Amygdala (tissue), 56 donors: Measurements from ENCODE around the gene NECTIN3.

Experiments used
- DNase-seq, 56 donors: peaks; one replicate each; lab custom pipeline; 2025; lab: John Stamatoyannopoulos, UW

The NECTIN3 gene

DNA sequence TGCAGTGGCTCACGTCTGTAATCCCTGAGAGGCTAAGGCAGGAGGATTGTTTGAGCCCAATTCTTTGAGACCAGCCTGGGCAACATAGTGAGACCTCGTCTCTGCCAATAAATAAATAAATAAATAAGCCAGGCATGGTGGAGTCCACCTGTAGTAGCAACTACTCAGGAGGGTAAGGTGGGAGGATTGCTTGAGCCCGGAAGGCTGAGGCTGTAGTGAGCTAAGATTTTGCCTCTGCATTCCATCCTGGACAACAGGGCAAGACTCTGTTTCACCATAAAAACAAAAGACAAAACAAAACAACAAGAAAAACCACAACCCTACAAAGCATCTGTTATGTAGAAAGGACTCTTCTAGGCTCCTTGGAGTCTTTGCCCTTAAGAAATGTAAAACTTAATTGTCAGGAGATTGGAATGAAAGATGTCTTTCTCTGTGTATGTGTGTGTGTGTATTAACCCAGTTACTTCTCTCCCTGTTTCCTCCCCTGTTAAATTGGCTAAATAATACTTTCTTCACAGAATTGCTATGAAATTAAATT is 9.5 kb downstream of the NECTIN3 start:
- DNase-seq, result no peak

DNA sequence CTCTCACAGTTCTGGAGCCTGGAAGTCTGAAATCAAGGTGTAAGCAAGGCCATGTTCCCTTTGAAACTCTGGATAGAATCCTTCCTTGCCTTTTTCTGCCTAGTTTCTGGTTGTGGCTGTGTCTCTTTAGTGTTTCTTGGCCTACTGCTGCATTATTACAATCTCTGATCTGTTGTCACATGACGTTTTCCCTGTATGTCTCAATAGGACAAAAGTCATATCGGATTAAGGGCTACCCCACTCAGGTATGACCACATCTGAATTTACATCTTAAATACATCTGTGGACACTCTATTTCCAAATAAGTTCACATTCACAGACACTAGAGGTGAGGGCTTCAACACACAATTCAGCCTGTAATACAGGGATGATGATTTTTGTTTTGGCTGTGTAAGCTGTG is 13.3 kb downstream of the NECTIN3 start:
- DNase-seq, result no peak

DNA sequence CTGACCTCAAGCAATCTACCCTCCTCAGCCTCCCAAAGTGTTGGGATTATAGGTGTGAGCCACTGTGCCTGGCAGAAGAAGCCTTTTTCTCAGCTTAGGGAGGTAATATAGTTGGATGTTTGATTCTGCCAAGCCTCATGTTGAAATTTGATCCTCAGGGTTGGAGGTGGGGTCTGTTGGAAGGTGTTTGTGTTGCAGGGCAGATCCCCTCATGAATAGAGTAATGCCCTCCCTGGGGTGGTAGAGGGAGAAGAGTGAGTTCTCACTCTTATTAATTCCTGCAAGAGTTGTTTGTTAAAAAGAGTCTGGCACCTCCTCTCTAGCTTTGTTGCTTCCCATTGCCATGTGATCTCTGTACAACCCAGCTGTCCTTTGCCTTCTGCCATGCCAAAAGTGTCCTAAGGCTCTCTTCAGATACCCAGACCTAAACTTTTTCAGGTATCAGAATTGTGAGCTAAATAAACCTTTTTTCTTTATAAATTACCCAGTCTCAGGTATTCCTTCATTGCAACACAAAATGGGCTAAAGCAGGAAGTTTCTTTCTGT is 16.4 kb downstream of the NECTIN3 start:
- DNase-seq, result no peak

DNA sequence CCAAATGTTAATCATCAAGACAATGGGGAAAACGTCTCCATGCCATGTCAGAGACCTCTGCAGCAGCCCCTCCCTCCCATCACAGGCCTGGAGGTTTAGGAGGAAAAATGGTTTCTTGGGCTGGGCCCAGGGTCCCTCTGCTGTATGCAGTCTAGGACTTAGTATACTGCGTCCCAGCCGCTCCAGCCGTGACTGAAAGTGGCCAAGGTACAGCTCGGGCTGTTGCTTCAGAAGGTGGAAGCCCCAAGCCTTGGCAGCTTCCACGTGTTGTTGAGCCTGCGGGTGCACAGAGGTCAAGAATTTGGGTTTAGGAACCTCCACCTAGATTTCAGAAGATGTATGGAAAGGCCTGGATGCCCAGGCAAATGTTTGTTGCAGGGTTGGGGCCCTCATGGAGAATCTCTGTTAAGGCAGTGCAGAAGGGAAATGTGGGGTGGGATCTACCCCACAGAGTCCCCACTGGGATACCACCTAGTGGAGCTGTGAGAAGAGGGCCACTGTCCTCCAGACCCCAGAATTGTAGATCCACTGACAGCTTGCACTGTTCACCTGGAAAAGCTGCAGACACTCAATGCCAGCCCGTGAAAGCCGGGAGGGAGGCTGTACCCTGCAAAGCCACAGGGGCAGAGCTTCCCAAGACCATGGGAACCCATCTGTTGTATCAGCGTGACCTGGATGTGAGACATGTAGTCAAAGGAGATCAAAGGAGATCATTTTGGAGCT is 25.0 kb downstream of the NECTIN3 start:
- DNase-seq, result no peak

DNA sequence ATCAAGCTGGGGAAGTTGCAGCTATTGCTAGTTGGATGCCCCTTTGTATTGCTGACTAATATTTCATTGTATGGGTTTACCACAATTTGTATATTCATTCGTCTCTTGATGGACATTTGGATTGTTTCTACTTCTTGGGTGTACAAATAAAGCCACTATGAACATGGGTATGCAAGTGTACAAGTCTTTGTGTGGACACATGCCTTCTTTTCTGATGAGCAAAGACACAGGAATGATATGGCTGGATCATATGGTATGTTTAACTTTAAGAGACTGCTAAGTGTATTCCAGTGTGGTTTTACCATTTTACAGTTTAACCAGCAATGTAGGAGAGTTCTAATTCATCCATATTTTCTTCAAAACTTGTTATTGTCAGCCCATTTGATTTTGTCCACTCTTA is 32.2 kb downstream of the NECTIN3 start:
- no peak for DNase-seq

DNA sequence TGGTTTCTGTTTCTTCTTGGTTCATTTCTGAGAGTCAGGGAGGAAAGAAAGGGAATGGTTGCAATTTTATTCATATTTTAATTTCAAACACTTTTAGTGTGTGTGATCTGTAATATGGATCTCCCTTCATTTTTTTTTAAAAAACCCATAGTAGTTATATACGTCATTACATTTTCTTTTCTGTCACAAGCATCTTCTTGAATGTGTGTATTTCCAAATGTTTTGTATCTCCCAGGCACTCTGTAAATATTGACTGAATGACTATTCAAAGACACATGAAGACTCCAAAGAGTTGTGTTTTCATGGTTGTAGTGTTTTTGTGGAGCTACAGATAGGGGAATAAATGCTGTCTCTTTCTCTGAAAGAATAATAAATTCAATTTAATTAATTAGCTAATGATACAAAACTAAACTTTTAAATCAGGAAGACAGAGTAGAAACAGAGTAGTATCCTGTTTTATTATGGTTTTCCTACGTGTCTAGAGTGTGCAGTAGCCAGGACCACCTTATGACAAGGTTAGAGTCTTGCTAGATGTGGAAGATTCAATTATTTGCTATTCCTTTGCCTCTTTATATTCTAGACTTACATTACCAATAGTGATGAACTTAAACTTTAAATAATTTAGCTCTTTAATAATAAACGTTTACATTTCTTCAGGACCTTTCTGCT is 35.5 kb downstream of the NECTIN3 start:
- DNase-seq, result no peak

DNA sequence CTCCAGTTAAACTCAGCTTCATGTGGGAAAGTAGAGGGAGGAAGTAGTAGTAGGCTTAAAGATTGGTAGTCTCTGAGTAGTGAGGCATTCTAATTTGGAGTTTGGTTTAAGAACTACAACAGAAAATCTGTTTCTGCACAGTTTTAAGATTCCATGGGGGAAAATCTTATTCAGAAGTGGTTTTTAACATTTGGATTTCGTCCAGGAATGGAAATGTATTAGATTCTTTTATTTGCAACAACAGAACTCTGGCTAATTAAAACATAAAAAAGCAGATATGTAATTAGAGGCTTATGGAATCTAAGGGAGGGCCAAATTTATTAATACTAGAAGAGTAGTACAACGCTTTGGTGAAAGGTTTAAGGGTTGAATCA is 36.0 kb downstream of the NECTIN3 start:
- DNase-seq, result no peak

DNA sequence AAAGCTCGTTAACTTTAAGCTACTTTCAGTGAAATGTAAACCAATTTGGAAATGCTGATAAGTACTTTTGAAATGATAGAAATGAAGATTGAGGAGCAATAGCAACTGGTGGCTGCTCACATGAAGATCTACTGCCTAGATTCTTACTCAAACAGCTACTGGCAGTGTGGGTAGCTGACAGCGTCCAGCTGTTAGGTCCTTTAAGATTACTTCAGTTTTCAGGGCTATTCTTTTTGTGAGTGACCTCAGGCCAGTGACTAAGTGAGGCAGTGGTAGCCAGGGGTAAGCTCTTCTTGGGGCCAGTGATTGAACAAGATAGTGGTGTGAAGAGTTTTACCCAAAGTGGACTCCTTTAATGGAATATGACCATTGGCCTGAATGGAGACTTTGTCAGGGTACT is 41.3 kb downstream of the NECTIN3 start:
- no peak for DNase-seq

DNA sequence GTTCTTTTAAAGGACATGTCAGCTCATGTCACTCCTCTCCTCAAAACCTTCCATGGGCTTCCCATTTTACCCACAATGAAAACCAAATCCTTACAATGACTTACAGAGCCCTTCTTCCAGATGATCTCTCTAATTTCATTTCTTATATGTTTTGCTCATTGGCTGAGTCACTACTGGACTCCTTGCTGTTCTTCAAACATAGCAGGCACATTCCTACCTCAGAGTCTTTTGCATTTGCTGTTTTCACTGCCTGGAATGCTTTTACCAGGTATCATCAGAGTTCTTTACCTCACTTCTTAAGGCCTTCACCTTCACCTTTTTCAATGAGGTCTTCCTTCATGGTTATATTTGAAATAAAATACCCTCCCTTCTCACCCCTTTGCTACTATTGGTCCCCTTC is 57.3 kb downstream of the NECTIN3 start:
- DNase-seq, result no peak

DNA sequence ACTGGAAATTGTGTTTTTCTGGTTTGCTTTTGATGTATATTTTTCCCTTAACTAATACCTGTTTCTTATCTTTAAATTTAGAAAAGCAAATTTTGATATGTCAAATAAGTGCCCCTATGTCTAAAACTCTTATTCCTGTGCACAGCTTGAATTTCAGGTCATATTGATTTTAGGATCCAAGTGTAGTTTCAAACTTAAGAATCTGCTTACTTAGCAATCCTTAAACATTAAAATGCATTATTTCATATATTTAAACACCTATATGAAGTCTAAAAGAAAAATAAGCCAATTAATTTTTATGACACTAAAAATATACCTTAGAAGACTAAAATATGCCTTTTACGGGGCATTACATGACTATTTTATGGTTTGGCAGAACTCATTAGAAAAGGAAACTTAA is 59.2 kb downstream of the NECTIN3 start:
- DNase-seq, result no peak

DNA sequence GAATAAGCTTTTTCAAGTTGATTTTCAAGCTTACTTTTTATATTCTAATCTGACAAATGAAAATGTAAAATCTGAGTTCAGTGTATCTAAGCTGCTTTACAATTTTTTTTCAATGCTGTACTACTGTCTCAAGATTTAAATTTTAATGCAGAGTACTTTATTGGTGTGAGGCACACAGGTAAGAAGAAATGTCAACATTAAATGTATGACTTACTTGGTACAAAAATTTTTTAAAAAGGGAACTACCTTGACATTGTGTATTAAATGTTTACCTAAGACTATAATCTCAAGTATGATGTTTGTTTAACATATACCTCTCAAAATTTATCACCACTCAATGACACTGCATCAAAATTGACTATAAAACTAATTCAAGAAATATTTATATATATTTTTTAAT is 62.7 kb downstream of the NECTIN3 start:
- DNase-seq, result no peak

DNA sequence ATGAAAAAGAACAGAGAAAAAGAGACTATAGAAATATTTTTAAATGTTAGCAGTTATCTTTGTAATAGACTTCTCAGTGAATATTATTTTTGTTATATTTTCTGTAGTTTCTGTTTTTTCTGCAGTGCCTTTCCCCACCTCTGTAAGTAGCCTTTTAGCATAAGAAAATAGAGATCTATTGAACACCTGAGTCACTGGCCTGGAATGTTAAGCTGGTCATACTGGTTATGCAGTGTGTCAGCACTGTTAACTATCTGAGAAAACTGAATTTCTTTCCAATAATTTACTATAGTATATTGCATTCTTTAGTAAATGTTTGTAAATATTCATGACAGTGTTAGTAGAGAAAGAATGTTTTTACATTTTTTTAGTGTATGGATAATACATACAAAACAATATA is 79.8 kb downstream of the NECTIN3 start:
- DNase-seq, result no peak

DNA sequence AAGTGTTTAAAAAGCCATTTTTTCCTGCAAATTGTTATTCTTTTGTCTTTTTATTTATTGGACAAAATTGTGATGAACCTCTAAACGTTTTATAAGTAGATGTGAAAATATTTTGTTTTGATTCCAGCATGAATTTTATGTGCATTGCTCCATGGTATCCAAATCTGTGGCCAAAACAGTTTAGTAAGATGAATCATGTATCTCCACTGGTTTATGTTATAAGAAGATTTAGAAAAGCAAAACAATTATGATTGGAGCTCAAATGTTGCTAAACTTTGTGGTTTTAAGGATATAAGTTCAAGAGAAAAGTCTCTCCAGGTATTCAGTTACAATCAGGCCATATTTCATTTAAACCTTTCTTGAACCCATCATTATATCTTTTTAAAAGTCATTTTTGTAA is 80.9 kb downstream of the NECTIN3 start:
- DNase-seq, result no peak

DNA sequence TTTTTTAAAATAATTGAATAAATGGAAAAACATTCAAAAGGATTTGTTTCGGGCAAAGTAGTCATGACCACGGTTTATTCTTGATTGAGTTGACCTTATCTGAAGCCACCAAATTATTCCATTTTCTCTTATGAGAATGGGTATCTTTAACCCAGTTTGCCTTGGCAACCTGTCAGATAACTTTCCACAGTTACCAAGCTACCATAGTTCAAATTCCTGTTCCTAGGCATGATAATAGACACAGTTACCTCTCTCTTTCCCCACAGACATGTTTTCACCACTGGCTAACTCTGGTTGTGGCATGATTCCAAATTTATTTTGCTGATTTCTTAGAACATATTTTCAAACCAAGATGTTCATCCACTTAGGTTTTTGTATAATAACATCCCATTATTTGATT is 84.9 kb downstream of the NECTIN3 start:
- no peak for DNase-seq

DNA sequence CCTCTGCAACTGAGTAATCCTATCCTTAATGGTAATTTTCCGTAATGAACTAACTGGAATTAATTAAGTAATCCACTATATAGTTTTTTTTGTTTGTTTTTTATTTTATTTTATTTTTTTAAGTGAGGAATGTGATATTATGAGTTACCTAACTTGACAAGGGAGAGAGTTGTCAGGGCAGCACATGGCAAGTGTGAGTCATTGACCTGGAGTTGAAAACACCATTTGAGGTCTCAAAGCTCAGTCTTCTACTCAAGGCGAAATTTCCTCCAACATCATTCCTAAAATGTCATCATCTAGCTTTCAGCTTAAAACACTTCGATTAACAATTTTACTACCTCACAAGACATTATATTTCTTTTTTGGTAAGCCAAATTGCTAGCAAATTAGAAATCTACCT is 87.8 kb downstream of the NECTIN3 start:
- DNase-seq, result no peak

DNA sequence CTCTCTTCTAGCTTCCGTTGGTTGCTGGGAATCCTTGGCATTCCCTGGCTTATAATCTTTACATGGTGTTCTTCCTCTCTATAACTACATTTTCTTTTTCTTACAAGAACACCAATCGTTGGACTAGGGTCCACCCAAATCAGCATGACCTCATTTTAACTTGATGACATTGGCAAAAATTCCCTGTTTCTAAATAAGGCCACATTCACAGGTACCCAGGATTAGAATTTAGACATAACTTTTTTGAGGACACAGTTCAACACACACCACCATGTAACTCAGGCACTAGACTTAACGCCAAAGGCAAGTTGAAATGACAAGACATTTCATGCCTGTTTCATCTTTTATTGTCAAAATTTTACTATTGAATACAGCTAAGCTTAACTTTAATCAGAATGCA is 93.0 kb downstream of the NECTIN3 start:
- no peak for DNase-seq

DNA sequence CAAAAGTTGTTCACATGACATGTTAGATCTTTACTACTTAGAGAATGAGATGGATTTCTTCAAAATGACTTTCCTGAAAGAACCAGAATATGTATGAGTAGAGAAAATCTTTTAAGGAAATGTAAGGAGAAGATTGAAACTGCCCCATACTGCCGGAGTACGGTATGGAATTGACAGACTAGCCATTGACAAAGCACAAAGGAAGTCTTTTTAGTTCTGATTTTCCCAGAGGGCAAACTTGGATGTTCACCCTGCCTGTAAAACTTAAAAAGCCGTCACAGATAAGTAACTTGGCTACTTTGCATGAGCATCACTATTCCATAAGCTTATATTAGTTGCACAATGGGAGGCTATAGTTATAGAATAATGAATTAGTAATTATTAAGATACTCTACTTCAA is 93.8 kb downstream of the NECTIN3 start:
- no peak for DNase-seq

DNA sequence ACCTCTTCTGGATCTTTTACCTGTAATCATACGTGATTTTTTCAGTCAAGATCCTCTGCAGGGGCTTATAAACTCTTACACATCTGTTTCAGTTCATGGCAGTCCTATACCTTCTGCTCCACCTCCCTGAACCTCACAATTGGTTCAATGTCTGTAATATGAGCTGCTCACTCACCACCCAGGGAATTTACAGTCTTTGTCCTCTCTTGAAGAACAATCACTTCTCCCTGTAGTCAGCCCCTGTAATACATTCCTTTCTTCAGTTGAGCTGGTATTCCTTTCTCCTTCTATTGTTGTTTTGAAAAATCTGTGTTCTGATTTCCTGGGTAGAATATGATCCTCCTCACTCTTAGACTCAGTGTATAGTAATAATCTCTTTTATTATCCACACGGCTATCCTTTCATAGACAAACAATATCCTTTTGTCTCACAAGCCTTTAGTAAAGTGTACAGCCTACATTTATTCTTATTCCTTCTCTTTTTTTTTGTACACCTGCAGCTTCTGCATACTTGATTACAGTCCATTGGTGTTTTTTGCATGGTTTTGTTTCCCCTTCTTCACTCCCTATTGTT is 101.8 kb downstream of the NECTIN3 start:
- DNase-seq, result no peak

DNA sequence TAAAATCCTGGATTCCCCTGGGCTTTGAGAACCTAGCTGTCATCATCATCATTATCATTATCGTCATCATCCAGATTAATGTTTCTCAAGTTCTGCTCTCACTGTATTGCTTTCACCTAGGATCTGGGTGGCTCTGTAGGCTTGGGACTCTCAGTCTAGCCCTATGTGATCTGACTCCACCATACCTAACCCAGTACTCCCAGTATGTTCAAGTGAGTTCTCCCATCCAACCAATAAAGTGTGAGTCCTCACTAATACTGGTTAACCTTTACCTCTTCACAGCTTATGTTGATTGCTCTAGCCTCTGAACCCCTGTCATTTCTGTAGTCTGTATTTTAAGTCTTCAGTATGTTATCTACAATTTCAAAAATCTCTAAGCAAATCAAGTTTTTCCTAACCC is 102.3 kb downstream of the NECTIN3 start:
- no peak for DNase-seq

DNA sequence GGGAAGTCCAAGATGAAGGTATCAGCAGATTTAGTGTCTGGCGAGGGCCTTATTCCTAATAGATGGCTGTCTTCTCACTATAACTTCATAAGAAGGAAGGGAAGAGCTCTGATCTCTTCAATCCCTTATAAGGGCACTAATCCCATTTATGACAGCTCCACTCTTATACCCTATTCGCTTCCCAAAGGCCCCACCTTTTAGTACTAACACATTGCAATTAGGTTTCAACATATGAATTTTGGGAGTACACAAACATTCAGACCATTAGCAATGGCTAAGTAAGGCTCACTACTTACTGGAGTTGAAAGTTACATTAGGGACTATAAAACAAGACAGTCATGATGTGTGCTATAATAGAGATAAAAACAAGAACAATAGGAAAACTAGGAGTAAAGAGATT is 118.9 kb downstream of the NECTIN3 start:
- DNase-seq, result no peak

DNA sequence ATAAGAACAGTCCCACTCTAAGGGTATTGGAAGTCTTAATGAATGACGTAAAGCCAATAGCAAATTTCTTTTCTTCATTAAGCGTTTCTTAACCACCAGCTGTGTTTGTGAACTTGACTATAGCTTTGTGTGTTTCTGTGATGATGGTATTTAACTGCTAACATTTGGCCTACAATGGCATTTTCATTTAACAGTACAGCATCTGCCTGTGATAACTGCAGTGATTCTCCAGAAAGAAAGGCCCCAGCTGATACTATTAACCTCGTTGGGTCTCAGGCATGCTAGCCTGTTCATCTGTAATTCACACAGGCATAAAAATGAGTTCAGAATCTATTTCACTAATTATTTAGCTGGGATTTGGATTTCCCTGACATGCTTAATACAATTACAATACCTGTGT is 121.9 kb downstream of the NECTIN3 start:
- no peak for DNase-seq

DNA sequence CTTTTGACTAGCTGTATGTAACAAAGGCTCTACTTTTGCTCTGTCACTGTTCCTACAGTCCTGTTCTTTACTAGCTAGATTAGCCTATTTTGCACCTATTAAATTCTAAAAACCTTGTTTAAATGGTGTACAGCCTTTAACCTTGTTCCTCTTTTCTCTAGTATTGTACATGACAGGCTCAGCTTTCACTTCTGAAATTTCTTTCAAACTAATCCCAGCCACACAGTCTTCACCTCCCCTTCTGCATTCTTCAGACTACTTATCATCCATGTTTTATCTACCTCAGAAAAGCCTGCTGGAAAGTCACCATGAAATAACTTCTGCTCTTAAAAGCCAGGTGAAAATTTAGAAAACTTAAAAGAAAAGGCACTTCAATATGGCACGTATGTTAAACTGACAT is 122.4 kb downstream of the NECTIN3 start:
- DNase-seq, result no peak
